GM19193 (cell line): Measurements from ENCODE around the gene SCNN1B.

Source experiments
- POLR2A ChIP-seq: IDR thresholded peaks from 4 replicates; pipeline ENCODE4 v1.6.1; 2011; ENCODE audit not compliant: insufficient read depth, insufficient read length; ENCODE audit errors: extremely low read depth

The SCNN1B gene

DNA sequence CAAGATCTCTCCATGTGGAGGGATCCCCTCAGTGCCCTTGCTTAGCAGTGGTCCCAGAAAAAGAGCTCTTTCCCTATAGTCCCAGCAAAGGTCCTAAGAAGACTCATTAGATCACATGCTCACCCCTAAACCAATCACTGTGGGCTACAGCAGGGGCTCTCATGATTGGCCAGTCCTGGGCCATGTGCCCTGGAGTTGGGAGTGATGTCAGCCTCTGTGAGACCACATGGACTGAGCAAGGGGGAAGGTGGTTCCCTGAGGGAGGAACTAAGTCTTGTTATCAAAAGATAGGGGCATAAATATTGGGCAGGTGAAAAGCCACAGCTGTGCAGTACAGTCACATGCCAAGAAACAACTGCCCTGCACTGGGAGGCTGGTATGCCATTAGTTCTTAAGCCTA, 51.3 kb downstream of the SCNN1B start:
- TF ChIP-seq POLR2A = no peak

GRCh38 chr16:23354246-23354645, 52.1 kb downstream of the SCNN1B start:
- TF ChIP-seq POLR2A = no peak

DNA sequence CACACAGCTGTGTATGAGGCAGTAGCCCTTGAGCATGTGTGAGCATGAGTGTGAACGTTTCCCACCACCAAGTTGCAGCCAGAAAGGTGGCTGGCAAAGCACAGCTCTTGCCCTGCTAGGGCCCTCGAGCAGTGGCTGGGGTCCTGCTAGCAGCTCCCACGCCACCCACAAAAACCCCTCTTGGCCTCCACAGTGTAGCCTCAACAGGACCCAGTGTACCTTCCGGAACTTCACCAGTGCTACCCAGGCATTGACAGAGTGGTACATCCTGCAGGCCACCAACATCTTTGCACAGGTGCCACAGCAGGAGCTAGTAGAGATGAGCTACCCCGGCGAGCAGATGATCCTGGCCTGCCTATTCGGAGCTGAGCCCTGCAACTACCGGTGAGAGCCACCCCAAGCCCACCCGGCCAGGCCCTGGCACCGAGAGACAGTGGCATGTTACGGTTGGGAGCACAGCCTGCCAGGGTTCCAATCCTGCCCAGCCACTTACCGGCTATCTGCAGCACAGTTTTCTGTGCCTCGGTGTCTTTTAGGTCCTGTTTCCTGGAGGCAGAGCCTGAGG, 53.1 kb downstream of the SCNN1B start:
- no peak for TF ChIP-seq POLR2A

- no peak for TF ChIP-seq POLR2A
These were observed 54.8 kb downstream of the SCNN1B start for GRCh38 chr16:23356941-23357340.

- no peak for TF ChIP-seq POLR2A
These were observed 55.7 kb downstream of the SCNN1B start for GRCh38 chr16:23357761-23358290.

DNA sequence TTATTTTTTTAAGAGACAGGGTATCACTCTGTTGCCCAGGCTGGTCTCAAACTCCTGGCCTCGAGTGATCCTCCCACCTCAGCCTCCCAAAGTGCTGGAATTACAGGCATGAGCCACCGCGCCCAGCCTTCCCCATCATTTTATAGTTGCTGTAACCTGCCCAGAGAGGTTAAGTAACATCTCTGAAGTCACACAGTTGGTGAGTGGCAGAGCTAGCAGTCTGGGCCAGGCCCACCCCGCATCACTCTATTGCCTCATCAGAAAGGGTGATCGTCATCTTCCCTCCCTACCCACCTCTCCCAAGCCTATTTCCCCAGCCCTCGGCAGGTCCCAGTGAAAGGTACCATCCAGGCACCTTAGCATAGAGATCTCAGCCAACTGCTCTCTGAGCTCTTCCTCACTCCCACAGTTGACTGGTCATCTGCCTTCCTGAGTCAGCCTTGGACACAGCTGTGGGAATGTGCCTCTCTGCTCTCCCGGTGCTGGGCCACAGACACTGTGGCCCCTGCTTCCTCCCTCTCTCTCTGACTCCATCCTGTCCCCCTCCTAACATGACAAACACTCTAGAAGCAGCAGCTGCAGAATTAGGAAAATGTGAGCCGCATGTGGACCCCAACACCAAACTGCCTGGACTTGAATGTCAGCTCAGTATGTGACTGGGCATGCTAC, 57.1 kb downstream of the SCNN1B start:
- TF ChIP-seq POLR2A = no peak

GRCh38 chr16:23362460-23363317, 60.6 kb downstream of the SCNN1B start:
- TF ChIP-seq POLR2A = no peak

- no peak for TF ChIP-seq POLR2A
These were observed 63.6 kb downstream of the SCNN1B start for GRCh38 chr16:23365602-23366240.

GRCh38 chr16:23367564-23367963, 65.5 kb downstream of the SCNN1B start:
- TF ChIP-seq POLR2A = no peak

GRCh38 chr16:23367988-23368387, 65.9 kb downstream of the SCNN1B start:
- no peak for TF ChIP-seq POLR2A

- TF ChIP-seq POLR2A = no peak
These were observed 66.4 kb downstream of the SCNN1B start for GRCh38 chr16:23368469-23368868.

DNA sequence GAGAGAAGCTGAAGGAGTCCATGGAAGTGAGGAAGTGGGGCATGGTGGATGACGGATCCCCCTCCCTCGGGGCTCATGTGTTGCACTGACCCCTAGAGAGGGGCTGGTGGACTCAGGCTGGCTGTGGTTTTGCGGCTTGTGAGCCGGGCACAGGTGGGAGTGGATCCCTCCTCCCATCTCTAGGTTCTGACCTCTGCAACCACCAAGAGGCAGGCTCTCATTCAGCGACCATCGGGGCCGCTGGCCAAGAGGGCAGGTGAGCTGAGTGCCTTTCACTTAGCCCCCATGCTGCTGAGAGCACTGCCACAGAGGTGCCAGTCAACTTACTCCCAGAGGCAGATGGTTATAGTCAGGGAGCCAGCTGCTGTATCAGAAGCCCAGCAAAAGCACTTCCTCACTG, 67.3 kb downstream of the SCNN1B start:
- no peak for TF ChIP-seq POLR2A

GRCh38 chr16:23371368-23371767, 69.3 kb downstream of the SCNN1B start:
- no peak for TF ChIP-seq POLR2A

GRCh38 chr16:23373436-23374219, 71.5 kb downstream of the SCNN1B start:
- no peak for TF ChIP-seq POLR2A
